Osteoblast (primary cell): ENCODE measurements around the gene GTF2A1. TPM values are rescaled to one million over a fixed set of nuclear protein-coding genes. Genes with fewer than 3 reads are reported as not detected.

ENCODE experiments used
- DNase-seq: peaks from one replicate; pipeline ENCODE4 v3.0.0; 2011; ENCODE audit warnings: low spot score, mixed read lengths; ENCODE audit not compliant: insufficient read length; ENCODE audit errors: missing footprints
- H2AFZ ChIP-seq: 2 replicates; pipeline ENCODE4 v1.6.0; 2011; ENCODE audit warnings: mild to moderate bottlenecking, low read length
- H3K27ac ChIP-seq: 2 replicates; pipeline ENCODE4 v1.5.1; 2011; ENCODE audit warnings: mild to moderate bottlenecking, low read depth, low read length, moderate library complexity
- H3K27me3 ChIP-seq: 2 replicates; pipeline ENCODE4 v1.6.0; 2012; ENCODE audit warnings: mild to moderate bottlenecking, control low read depth, inconsistent platforms, low read length, moderate library complexity; ENCODE audit not compliant: insufficient read depth
- H3K36me3 ChIP-seq: 2 replicates; pipeline ENCODE4 v1.5.1; 2011; ENCODE audit warnings: mild to moderate bottlenecking, low read length, control low read depth, moderate library complexity; ENCODE audit not compliant: insufficient read depth
- H3K4me1 ChIP-seq: 2 replicates; pipeline ENCODE4 v1.5.1; 2011; ENCODE audit warnings: mild to moderate bottlenecking, low read length, control low read depth, moderate library complexity; ENCODE audit not compliant: insufficient read depth
- H3K4me2 ChIP-seq: 2 replicates; pipeline ENCODE4 v1.6.0; 2011; ENCODE audit warnings: mild to moderate bottlenecking, low read length; ENCODE audit not compliant: insufficient read depth
- H3K4me3 ChIP-seq: fragments of 200-600 bp; sonication (generic); 3 replicates; pipeline ENCODE4 v1.5.1; 2012; ENCODE audit warnings: mild to moderate bottlenecking, low read length, inconsistent platforms; ENCODE audit not compliant: insufficient read depth
- H3K79me2 ChIP-seq: 2 replicates; pipeline ENCODE4 v1.6.0; 2012; ENCODE audit warnings: mild to moderate bottlenecking, low read length, control low read depth, inconsistent platforms; ENCODE audit not compliant: insufficient read depth
- H3K9me3 ChIP-seq: 2 replicates; pipeline ENCODE4 v1.5.1; 2011; ENCODE audit warnings: low read depth, low read length, control low read depth
- H4K20me1 ChIP-seq: 2 replicates; pipeline ENCODE4 v1.6.0; 2012; ENCODE audit warnings: mild to moderate bottlenecking, low read length, control low read depth; ENCODE audit not compliant: insufficient read depth
- CTCF ChIP-seq: IDR thresholded peaks from 2 replicates; pipeline ENCODE4 v1.5.1; 2011; ENCODE audit warnings: mild to moderate bottlenecking, low read depth, low read length, moderate library complexity; ENCODE audit errors: extremely low read depth
- total RNA-seq: library from RNA; depleted of rRNA; stranded (reverse); fragments of >200 nt; gene quantifications from 2 replicates; pipeline ENCODE4 v1.2.3, GENCODE V29; 2012

The GTF2A1 gene
- total RNA-seq, 1 donor, result 35.8 TPM

DNA sequence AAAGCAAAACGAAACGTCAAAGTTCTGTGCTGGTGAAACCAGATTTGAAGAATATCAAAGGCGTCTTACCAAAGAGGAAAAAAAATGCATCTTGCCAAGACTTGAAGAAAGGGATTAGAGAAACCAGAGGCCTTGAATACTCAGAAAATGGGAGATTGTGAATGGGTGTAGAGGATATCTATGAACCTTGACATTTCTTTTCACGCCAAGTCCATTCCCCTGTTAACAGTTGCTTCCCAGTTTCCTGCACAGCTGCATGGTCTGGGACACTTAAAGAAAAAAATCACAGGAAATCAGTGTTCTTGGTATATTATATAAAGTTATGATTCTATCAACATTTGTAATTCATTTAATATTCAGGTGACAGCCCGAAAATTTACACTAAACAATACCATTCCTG is 1.4 kb upstream of the GTF2A1 start:
- Histone ChIP-seq H3K4me1 (peaks cover 13% of the 10 kb centered on the region), H3K27me3 (no peaks in the 10 kb centered on the region), H3K9me3 (no peaks in the 10 kb centered on the region), H3K27ac (peak overlapping the region; percentile 100), H3K4me3 (peak overlapping the region; percentile 91), H3K79me2 (peaks cover 25% of the 10 kb centered on the region), H2AFZ (peak overlapping the region; percentile 100), H3K4me2 (peak overlapping the region; percentile 99), H4K20me1 (no peaks in the 10 kb centered on the region), H3K36me3 (no peaks in the 10 kb centered on the region)
- no peak for TF ChIP-seq CTCF
- peak; percentile 18 for DNase-seq

- Histone ChIP-seq H3K27ac (peak overlapping the region; percentile 100), H2AFZ (peak overlapping the region; percentile 100), H3K27me3 (no peaks in the 10 kb centered on the region), H3K36me3 (no peaks in the 10 kb centered on the region), H3K9me3 (no peaks in the 10 kb centered on the region), H3K4me3 (peak overlapping the region; percentile 91), H3K79me2 (peaks cover 30% of the 10 kb centered on the region), H3K4me1 (peaks cover 13% of the 10 kb centered on the region), H3K4me2 (peak overlapping the region; percentile 99), H4K20me1 (no peaks in the 10 kb centered on the region)
- no peak for TF ChIP-seq CTCF
- no peak for DNase-seq
Measured at GRCh38 chr14:81221579-81222102, 882 bp upstream of the GTF2A1 start.

DNA sequence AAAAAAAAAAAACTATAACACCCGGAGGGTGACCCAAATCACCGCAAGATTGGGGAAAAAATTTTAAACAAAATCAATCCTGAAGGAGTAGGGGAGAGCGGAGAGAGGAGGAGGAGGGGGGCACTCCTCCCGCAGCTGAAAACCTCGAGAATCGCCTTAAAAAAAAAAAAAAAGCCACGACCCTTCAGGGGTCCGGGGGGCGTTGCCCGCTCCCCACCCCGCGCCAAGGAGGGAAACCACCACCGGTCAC is 254 bp downstream of the GTF2A1 start:
- Histone ChIP-seq H3K27me3 (no peaks in the 10 kb centered on the region), H3K4me1 (peaks cover 13% of the 10 kb centered on the region), H3K36me3 (peaks cover 5% of the 10 kb centered on the region), H3K9me3 (no peaks in the 10 kb centered on the region), H2AFZ (no peak overlapping the region), H3K27ac (peak overlapping the region; percentile 85), H3K4me2 (peak overlapping the region; percentile 66), H4K20me1 (no peaks in the 10 kb centered on the region), H3K4me3 (peak overlapping the region; percentile 86), H3K79me2 (peaks cover 41% of the 10 kb centered on the region)
- DNase-seq, result no peak
- no peak for TF ChIP-seq CTCF

- peak overlapping the region; percentile 99 for H3K27ac ChIP-seq
- no peaks in the 10 kb centered on the region for H3K9me3 ChIP-seq
- no peak for TF ChIP-seq CTCF
- H4K20me1 ChIP-seq, result no peaks in the 10 kb centered on the region
- H2AFZ ChIP-seq, result peak overlapping the region; percentile 81
- H3K27me3 ChIP-seq, result no peaks in the 10 kb centered on the region
- peaks cover 11% of the 10 kb centered on the region for H3K36me3 ChIP-seq
- peak overlapping the region; percentile 95 for H3K4me3 ChIP-seq
- peak; percentile 79 for DNase-seq
- H3K4me2 ChIP-seq, result peak overlapping the region; percentile 96
- H3K4me1 ChIP-seq, result peaks cover 13% of the 10 kb centered on the region
- H3K79me2 ChIP-seq, result peaks cover 47% of the 10 kb centered on the region
Measured at GRCh38 chr14:81219759-81220579, 790 bp downstream of the GTF2A1 start.
